Fibroblast of skin of right quadriceps (primary cell): Measurements from ENCODE around the gene EFR3B.
"Not testable (repeated sequence)": the region's sequence is repeated elsewhere in the genome, so short reads cannot be mapped to it uniquely, and the experiment has no call there.

Experiments used
- DNase-seq: peaks from one replicate; pipeline ENCODE4 v3.0.0-alpha.2; 2013

EFR3B gene

DNA sequence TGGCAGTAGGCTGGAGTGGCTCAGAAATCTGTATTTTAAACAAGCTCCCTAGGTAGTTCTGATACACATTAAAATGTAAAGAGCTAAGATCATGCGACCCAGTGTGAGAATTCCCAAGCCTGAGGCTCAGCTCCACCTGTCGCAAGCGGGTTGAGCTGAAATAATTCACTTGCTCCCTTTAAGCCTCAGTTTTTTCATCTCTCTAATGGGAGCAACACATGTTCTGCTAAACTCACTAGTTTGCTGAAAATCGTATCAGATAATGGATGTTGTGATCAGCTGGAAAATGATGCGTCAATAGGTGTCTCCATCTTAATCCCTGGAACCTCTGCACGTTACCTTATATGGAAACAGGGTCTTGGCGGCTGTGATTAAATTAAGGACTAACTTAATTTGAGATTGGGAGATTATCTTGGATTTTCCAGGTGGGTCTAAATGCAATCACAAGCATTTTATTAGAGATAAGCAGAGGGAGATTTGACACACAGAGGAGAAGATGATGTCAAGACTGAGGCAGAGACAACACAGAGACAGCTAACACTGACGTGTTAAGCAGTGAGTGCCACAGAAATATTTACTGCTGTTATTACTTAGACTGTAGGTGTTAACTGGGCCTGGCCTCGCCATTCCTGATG lies 73.5 kb downstream of the EFR3B start:
- no peak for DNase-seq

DNA sequence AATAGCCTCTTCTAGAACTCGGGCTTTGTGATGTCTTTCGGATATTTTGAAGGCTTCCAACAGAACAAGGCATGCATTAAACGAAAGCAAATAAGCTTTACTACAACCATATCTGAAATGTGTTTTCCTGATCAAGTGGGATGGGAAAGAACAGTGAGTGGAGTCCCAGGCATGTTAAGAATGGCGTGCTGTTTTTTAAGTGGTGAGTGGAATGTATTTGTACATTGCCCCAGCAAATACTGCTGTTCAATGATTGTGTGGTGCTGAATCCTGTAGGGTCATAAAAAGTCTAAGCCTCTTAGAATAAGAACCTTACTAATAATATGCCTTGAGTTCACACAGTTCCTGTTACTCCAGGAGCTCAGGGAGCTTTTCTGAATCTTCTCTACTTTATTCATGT lies 74.0 kb downstream of the EFR3B start:
- peak; percentile 61 for DNase-seq

DNA sequence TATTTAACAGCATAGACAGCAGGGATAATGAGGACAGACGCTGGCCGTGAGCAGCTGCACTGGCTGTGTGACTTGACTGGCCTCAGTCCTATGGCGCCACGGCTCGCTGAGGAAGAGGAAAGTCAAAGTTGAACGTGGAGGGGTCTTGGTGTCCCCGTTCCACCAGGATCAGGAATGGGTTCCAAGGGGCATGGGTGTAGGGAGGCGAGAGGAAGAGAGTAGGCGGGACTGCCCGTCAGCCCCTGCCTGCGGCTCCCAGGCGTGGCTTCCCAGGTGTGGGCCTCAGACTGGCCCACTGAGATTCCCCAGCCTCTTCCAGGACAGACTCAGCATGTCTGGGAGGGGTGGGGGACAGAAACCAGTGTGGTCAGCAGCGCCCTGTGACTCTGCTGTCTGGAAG lies 75.1 kb downstream of the EFR3B start:
- no peak for DNase-seq

DNA sequence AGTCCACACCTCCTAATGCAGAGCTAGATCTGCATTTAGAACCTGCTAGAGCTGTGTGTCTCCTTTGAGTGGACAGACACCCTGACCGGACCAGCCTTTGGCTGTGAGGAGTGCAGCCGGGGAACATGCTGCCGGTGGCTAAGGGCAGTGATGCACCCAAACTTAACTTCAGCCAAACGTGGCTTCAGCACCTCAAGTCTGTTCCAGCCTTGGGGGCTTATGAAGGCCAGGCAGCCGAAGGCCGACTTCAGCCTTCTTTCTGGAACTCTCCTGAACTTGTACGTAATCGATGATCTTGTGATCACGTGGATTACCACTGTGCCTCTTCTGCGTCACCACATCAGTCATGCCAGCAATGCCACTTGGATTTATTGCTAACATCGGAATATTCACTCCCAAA lies 77.4 kb downstream of the EFR3B start:
- DNase-seq: no peak

DNA sequence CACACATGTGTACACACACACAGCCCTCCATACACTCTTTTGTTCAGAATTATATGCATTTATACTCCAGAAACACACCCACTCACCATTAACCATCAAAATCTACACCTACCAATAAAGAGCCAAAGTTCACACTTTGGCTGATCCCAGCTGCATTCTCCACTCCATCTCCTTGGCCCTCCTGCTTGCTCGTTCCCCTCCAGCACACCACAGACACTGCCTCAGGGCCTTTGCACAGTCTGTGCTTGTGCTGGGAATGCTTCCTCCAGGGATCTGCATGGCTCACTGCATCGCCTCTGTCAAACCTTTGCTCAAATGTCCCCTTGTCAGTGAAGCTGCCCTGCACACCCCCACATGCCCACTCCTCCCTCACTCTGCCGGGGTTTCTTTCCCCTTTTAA lies 80.5 kb downstream of the EFR3B start:
- DNase-seq: no peak

DNA sequence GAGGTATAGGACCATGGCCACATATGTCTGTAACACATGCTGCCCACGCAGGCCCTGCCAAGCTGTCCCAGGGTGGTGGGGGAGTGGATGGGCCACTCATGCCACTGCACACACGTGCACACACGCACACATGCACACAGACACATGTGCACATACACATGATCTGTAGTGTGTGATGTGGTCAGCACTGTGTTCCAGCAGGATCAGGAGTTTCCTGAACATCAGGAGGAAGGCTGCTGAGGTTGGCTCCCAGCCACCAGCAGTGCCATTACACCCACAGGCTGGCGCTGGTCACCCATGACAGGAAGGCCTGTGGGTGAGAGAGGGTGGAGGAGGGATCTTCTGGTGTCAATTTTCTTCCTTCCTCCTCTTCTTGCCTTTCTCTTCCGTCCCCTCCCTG lies 81.8 kb downstream of the EFR3B start:
- DNase-seq: no peak

DNA sequence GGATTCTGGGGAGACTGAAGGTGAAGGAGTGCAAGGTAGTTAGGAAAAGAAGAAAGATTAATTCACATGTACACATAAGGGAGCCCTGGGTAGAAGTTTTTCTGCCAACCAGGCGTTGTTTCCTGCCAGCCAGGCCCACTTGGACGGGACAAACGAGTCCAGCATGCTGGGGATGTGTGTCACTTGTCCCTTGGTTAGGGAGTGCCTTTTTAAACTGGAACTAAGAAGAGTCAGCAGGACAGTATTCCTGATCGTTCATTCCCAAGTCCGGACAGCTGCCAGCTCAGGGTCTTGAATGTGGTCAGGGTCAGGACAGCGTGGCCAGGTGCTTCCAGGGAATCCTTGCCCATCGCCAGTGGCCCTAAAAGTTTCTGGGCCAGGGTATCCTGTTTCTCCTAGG lies 83.3 kb downstream of the EFR3B start:
- no peak for DNase-seq

DNA sequence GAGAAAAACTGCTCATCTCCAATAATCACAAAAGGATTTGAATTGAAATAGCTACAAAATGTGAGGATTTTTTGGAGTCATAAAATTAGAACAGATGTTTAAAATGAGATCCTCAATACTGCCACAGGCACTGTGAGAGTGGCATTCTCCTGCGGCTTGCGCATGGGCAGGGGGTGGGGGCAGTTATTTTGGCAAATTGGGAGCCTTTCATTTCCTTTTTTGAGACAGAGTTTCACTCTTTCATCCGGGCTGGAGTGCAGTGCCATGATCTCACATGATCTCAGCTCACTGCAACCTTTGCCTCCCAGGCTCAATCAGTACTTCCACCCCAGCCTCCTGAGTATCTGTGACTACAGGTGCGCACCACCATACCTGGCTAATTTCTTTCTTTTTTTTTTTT lies 84.1 kb downstream of the EFR3B start:
- DNase-seq: no peak

DNA sequence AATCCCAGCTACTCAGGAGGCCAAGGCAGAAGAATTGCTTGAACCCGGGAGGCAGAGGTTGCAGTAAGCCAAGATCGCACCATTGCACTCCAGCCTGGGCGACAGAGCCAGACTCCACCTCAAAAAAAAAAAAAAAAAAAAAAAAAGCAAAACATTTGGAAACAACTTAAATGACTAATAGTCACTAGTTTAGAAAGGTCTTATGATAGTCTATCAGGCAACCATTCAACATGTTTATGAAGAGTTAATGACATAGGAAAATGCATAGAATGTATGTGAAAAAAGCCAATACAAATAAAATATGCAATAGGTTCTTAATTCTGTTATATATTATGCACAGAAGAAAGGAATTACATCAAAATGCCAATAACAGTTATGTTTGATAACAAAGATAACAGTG lies 85.2 kb downstream of the EFR3B start:
- not testable (repeated sequence) for DNase-seq

DNA sequence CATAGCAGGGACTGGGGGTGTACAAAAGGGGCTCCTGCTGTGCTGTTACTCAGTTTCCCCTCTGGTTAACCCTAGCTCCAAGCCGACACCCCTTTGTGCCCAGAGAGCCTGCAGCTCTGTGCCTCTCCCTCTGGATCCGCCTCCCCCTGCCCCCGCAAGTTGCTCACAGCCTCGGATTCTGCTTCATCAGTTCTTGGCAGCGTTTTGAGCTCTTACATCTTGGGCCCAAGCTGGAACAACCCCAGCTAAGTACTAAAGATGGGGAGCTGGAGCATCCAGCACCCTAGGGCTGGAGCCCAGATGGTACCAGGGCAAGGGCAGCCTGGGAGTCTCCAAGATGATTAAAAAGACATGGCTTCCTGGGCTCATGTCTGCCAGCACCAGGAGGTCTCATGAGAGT lies 85.8 kb downstream of the EFR3B start:
- peak; percentile 34 for DNase-seq

DNA sequence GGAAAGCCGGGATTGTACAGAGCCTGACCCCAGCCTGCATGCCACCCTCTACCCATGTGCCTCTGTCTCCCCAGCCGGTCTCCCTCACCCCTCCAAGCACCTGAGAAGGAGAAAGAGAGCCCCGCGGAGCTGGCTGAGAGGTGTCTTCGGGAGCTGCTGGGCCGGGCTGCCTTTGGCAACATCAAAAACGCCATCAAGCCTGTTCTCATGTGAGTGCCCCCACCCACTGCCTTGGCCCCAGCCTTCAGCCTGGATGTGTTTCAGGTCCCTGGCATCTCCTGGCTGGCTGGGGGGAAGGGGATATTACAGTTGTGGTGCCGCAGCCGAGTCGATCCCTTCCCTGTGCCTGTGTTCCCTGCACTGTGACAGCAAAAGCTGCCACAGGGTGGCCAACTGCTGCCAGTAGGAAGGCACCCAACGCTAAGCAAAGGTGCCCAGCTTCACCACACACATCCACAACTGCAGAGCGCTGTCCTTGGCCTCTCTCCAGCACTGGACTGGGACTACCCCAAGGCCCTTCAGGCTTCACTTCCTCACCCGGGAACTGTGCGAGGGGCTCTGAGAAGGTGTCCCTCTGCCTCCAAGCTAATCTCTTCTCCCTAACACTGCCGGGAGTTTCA lies 88.1 kb downstream of the EFR3B start:
- no peak for DNase-seq

DNA sequence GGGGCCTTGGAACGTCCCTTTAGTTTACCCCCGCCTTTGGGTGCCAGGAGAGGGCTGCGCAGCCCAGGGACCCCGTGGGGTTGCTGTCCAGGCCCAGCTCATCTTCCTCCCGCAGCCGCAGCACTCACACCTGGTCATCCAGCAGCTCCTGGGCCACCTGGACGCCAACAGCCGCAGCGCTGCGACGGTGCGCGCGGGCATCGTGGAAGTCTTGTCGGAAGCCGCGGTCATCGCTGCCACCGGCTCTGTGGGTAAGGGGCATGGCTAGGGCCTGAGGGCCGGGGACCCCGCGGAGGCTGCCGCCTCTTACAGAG lies 89.3 kb downstream of the EFR3B start:
- no peak for DNase-seq

DNA sequence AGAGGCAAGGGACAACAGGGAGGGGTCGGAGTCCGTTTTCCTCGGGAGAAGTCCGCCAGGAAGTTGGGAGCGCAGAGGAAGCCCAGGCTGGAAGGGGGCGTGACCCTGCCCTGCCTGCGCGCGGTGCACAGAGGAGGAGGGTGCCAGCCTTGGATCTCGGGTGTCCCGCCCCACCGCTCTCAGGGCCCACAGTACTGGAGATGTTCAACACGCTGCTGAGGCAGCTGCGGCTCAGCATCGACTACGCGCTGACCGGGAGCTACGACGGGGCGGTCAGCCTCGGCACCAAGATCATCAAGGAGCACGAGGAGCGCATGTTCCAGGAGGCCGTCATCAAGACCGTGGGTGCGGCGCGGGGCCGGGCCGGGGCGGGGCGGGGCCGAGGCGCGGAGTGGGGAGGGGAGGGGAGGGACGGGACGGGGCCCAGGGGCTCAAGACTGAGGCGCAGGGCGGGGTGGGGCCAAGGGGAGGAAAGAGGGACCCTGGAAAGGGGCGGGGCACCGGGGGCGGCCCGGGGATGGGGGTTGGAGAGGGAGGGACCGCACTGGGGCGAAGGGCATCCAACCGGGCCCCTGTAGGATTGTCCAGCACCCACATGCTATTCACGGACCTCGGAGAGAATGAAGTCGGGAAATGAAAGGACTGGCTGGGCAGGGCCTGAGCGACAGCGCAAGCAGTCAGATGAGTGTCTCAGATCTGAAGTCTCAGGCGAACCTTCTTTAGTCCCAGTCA lies 89.9 kb downstream of the EFR3B start:
- DNase-seq: no peak

DNA sequence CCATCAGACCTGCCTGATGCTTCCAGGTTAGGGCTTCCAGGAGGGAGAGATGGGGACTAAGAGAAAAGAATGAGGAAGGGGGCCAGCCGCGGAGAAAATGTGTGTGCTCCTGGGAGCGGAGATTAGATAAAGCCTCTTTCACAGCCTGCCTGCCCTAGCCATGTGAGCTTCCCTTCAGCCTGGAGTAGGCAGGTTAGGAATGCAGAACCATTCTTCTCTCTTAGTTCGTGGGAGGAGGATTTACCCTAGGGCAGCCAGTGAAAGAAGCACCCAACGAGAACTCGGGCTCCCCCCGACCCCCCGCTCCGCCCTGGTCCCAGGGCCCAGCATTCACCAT lies 90.4 kb downstream of the EFR3B start:
- no peak for DNase-seq

DNA sequence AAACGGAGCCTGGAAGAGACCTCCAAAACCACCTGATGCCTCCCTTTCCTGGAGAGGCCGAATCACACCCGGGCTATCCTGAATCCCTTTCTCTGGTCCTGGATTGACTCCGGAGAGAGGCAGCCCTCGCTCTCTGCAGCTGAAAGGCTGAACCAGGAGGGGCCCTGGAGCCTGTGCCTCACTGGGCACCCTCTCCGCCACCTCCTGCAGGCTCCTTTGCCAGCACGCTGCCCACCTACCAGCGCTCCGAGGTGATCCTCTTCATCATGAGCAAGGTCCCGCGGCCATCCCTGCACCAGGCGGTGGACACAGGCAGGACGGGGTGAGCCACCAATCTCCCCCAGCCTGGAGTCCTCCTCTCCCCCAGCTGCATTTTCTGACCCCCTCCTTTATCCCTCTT lies 90.8 kb downstream of the EFR3B start:
- no peak for DNase-seq

DNA sequence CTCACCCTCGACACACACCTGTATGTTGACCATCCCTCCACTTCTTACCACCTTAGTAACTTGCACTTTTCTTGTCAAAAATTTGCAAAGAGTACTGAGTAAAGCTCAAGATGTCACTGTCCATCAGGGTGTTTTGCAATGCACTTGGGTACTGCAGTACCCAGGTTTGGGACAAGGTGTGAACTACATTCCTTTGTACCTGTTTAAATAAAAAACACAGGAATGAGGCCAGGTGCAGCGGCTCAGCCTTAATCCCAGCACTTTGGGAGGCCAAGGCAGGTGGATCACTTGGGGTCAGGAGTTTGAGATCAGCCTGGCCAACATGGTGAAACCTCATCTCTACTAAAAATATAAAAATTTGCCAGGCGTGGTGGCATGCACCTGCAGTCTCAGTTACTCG lies 98.7 kb downstream of the EFR3B start:
- DNase-seq: not testable (repeated sequence)

DNA sequence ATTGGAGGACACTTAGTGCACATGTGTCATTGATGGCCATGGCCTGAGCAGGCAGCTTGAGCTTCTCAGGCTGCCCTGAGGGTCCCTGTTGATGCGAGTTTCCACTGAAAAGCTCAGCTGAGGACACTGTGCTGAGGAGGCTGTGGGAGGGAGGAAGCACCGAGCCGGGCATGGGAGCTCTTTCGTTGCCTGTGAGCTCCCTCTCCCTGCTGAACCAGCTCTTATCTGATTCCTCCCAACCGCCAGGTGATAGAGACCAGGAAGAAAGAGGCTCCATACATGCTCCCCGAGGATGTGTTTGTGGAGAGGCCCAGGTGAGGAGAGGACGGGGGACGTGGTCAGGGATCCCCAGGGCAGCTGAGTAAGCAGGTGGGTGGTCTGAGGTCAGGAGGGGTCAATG lies 99.2 kb downstream of the EFR3B start:
- DNase-seq: no peak

DNA sequence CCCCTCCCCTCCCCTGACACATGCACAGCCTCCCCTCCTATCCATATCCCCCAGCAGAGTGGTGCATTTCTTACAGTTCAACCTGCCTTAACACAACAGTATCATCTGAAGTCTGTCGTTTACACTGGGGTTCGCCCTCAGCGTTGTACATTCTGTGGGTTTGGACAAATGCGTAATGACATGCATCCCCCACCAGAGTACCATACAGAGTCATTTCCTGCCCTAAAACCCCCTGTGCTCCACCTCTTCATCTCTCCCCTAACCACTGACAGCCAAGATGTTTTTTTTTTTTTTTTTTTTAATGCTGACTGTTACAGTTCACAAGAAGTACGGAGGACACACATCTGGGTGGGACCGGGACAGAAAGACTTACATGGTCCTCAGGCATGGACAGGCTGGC lies 103.9 kb downstream of the EFR3B start:
- DNase-seq: no peak

DNA sequence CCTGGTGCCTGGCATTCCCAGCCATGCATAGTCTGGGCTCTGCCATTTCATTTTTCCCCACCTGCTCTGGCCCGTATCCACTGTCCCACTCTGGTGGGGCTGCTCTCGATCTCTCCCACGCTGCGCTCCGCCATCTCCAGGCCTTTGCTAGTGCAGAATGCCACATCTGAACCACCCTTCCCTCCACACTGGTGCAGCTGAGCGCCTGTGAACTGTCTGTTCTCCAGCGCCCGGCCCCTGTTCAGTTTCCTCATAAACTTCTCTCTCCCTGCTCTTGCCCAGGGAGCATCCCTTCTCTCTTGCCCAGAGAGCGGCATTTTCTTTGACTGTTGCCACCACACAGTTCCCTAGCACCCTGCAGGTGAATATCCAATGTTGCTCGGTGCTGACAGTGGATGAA lies 105.0 kb downstream of the EFR3B start:
- DNase-seq: no peak

DNA sequence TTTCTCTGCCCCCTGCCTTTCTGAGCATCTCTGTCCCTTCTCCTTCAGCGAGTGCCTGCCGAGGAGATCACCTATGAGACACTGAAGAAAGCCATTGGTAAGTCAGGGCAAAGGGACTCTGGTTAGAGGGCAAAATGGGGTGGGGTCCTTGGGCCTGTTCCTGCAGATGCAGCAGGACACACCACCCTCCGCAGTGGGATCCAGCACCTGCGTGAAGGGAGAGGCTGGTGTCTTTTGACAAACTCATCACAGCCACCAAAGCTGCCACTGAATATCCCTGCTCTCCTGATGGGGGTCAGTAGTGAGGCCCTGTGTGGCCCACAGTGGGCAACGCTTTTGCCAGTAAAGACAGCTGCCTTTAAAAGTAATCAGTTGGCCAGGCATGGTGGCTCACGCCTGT lies 107.8 kb downstream of the EFR3B start:
- DNase-seq: no peak

DNA sequence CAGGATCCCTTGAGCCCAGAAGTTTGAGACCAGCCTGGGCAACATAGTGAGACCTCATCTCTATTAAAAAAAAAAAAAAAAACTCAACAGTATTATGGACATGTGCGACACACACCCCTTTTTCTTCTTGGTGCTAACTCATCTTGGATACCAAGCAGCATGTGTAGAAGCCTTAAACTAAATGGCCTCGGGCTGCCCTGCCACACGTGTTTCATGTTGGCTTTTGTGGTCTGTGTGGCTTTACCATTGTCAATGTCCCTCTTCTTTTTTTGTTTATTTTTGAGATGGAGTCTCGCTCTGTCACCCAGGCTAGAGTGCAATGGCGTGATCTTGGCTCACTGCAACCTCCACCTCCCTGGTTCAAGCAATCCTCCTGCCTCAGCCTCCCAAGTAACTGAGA lies 109.1 kb downstream of the EFR3B start:
- not testable (repeated sequence) for DNase-seq

DNA sequence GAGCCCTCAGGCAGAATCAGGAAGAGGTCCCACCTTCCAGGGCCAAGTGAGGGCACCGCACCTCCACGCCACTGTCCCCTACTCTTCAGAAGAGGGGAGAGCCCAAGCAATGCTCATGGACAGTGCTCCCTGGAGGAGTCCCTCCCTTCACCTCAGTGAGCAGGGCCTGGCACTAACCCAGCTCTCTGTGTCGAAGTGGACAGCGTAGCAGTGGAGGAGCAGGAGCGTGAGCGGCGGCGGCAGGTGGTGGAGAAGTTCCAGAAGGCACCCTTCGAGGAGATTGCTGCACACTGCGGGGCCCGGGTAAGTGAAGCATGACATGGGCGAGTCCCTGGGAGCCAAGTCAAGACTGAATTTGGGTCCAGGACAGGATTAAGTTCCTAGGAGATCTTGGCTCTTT lies 109.8 kb downstream of the EFR3B start:
- no peak for DNase-seq

DNA sequence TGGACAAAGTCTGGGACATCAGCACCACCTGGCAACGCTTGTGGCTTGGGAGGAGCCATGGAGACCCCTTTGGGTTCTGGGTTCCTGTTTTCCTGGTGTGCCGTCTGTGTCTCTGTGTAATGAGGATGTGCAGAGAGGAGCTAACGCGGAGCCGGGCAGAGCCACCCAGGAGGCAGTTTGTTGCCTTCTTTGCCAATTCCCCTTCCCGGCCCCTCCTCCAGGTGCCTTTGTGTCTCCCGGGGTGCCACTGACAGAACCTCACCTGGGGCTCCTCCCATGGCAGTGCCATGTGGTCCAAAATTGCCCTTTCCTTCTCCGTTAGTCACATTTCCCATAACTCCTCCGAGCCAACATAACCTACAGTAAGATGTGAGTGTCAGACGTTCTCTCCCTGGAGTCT lies 113.5 kb downstream of the EFR3B start:
- no peak for DNase-seq

DNA sequence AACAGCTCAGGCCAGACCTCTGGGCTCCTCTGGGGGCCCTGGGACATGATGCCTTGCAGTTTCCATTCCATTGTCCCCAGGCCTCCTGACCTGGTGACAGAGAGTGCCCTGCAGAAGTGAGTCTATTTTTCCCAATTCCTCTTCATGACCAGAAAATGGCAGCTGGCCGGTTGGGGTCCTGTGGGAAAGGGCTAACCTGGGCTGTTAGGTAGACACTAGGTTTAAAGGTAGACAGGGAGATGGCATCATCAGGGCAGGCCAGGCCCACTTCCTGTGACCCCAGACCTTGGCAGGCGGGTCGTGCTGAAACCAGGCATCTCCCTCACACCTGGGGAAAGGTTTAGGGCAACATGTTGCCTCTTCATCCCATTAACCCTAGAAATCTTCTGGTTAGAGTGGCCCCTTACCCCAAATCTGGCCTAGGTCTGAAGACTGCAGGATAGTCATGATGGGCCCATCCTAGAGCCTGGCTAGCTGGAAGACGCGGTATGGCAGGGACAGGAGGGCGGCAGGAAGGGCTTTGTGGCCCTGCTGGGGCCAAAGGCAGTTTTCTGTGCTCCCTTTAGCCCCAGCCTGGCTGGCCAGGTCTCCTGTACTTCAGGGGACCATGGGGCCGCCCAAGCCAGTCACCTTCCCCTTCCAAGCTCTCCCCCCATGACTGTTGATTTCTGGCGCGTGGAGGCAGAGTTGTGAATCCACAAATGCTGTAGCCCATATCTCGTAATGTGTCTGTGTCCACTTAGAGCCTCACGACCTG lies 116.4 kb downstream of the EFR3B start:
- no peak for DNase-seq
